ENCODE measurements around the gene SCRN1. TPM values are rescaled to one million over a fixed set of nuclear protein-coding genes. Genes with fewer than 3 reads are reported as not detected.

Gene SCRN1
- total and polyA plus RNA-seq, 2 donors (not counting 1 experiment from before 2014, with no cell fraction given) = 124 to 142 TPM

GRCh38 chr7:30010021-30010420 is 20.4 kb upstream of the SCRN1 start:
- no peak for DNase-seq (ENCODE audit: low read depth in 2 of 2)
- no peak overlapping the region for H3K4me2 ChIP-seq (ENCODE audit: extremely low read depth, insufficient read depth, low read length)
- no peak overlapping the region for H3K4me3 ChIP-seq (replicated peaks in 1 of 4; ENCODE audit: control extremely low read depth in 1 of 4, insufficient read depth in 1 of 4, low read depth in 3 of 4, low read length in 4 of 4)
- no peaks in the 10 kb centered on the region for H3K27me3 ChIP-seq (ENCODE audit: control insufficient read depth, insufficient read depth, low read length)
- no peak overlapping the region for H3K9ac ChIP-seq (ENCODE audit: insufficient read depth, low read length)
- no peaks in the 10 kb centered on the region for H3K9me3 ChIP-seq (ENCODE audit: control insufficient read depth, insufficient read depth, low read depth, low read length)
- H3K79me2 ChIP-seq (ENCODE audit: control insufficient read depth, insufficient read depth, low read length) = no peaks in the 10 kb centered on the region
- no peak overlapping the region for H2AFZ ChIP-seq (ENCODE audit: low read length)
- H4K20me1 ChIP-seq (ENCODE audit: control insufficient read depth, extremely low read depth, insufficient read depth, low read length) = no peaks in the 10 kb centered on the region
- no peaks in the 10 kb centered on the region for H3K4me1 ChIP-seq (ENCODE audit: control insufficient read depth, extremely low read depth, insufficient read depth, low read length)
- no peak for TF ChIP-seq EZH2 (IDR thresholded peaks at IDR 0.05; ENCODE audit: low read length, missing control alignments)
- no peak for TF ChIP-seq CTCF (conservative IDR thresholded peaks at IDR 0.05 in 1 of 2, IDR thresholded peaks at IDR 0.05 in 1 of 2; ENCODE audit: low read depth in 1 of 2, low read length in 2 of 2)
- H3K27ac ChIP-seq (ENCODE audit: insufficient read depth, low read length) = no peak overlapping the region
- H3K36me3 ChIP-seq (ENCODE audit: control insufficient read depth, insufficient read depth, low read length) = no peaks in the 10 kb centered on the region

- TF ChIP-seq EZH2 (IDR thresholded peaks at IDR 0.05; ENCODE audit: low read length, missing control alignments) = no peak
- TF ChIP-seq CTCF (conservative IDR thresholded peaks at IDR 0.05 in 1 of 2, IDR thresholded peaks at IDR 0.05 in 1 of 2; ENCODE audit: low read depth in 1 of 2, low read length in 2 of 2) = no peak
- H3K4me1 ChIP-seq (ENCODE audit: control insufficient read depth, extremely low read depth, insufficient read depth, low read length) = no peaks in the 10 kb centered on the region
- no peak overlapping the region for H3K4me3 ChIP-seq (replicated peaks in 1 of 4; ENCODE audit: control extremely low read depth in 1 of 4, insufficient read depth in 1 of 4, low read depth in 3 of 4, low read length in 4 of 4)
- H4K20me1 ChIP-seq (ENCODE audit: control insufficient read depth, extremely low read depth, insufficient read depth, low read length) = no peaks in the 10 kb centered on the region
- no peaks in the 10 kb centered on the region for H3K79me2 ChIP-seq (ENCODE audit: control insufficient read depth, insufficient read depth, low read length)
- no peaks in the 10 kb centered on the region for H3K9me3 ChIP-seq (ENCODE audit: control insufficient read depth, insufficient read depth, low read depth, low read length)
- H3K27me3 ChIP-seq (ENCODE audit: control insufficient read depth, insufficient read depth, low read length) = no peaks in the 10 kb centered on the region
- no peak for DNase-seq (ENCODE audit: low read depth in 2 of 2)
- no peak overlapping the region for H2AFZ ChIP-seq (ENCODE audit: low read length)
- no peak overlapping the region for H3K9ac ChIP-seq (ENCODE audit: insufficient read depth, low read length)
- no peak overlapping the region for H3K4me2 ChIP-seq (ENCODE audit: extremely low read depth, insufficient read depth, low read length)
- H3K27ac ChIP-seq (ENCODE audit: insufficient read depth, low read length) = no peak overlapping the region
- no peaks in the 10 kb centered on the region for H3K36me3 ChIP-seq (ENCODE audit: control insufficient read depth, insufficient read depth, low read length)
These were observed 15.9 kb upstream of the SCRN1 start for GRCh38 chr7:30005464-30005863.

- H3K4me2 ChIP-seq (ENCODE audit: extremely low read depth, insufficient read depth, low read length) = no peak overlapping the region
- no peak overlapping the region for H3K4me3 ChIP-seq (replicated peaks in 1 of 4; ENCODE audit: control extremely low read depth in 1 of 4, insufficient read depth in 1 of 4, low read depth in 3 of 4, low read length in 4 of 4)
These were observed 13.5 kb upstream of the SCRN1 start for GRCh38 chr7:30003098-30003497.

More at GRCh38 chr7:30003098-30003497, 13.5 kb upstream of the SCRN1 start:
- TF ChIP-seq CTCF (conservative IDR thresholded peaks at IDR 0.05 in 1 of 2, IDR thresholded peaks at IDR 0.05 in 1 of 2; ENCODE audit: low read depth in 1 of 2, low read length in 2 of 2) (no peak), EZH2 (IDR thresholded peaks at IDR 0.05; ENCODE audit: low read length, missing control alignments) (no peak)
- no peaks in the 10 kb centered on the region for H3K27me3 ChIP-seq (ENCODE audit: control insufficient read depth, insufficient read depth, low read length)
- DNase-seq (ENCODE audit: low read depth in 2 of 2) = no peak
- no peaks in the 10 kb centered on the region for H4K20me1 ChIP-seq (ENCODE audit: control insufficient read depth, extremely low read depth, insufficient read depth, low read length)
- H3K4me1 ChIP-seq (ENCODE audit: control insufficient read depth, extremely low read depth, insufficient read depth, low read length) = no peaks in the 10 kb centered on the region
- no peak overlapping the region for H2AFZ ChIP-seq (ENCODE audit: low read length)
- H3K36me3 ChIP-seq (ENCODE audit: control insufficient read depth, insufficient read depth, low read length) = no peaks in the 10 kb centered on the region
- H3K9ac ChIP-seq (ENCODE audit: insufficient read depth, low read length) = no peak overlapping the region
- H3K9me3 ChIP-seq (ENCODE audit: control insufficient read depth, insufficient read depth, low read depth, low read length) = no peaks in the 10 kb centered on the region
- H3K27ac ChIP-seq (ENCODE audit: insufficient read depth, low read length) = no peak overlapping the region
- no peaks in the 10 kb centered on the region for H3K79me2 ChIP-seq (ENCODE audit: control insufficient read depth, insufficient read depth, low read length)

Measured in fibroblast of lung (primary cell).